DOHH2 (cell line): ENCODE data around the gene KRTAP12-1.
"Not testable (repeated sequence)": the region's sequence is repeated elsewhere in the genome, so short reads cannot be mapped to it uniquely, and the experiment has no call there.

Experiments used
- H3F3A ChIP-seq: fragments of 200-600 bp; sonication (generic), shearing (Covaris generic); 2 replicates; pipeline ENCODE4 v1.6.0; 2016; ENCODE audit warnings: antibody characterized with exemption, mild to moderate bottlenecking; ENCODE audit not compliant: control insufficient read depth, insufficient read depth
- H3K27ac ChIP-seq: fragments of 200-600 bp; sonication (generic); 2 replicates; pipeline ENCODE4 v1.5.1; 2014; ENCODE audit warnings: low read depth, mild to moderate bottlenecking, low read length, moderate library complexity
- H3K27me3 ChIP-seq: fragments of 200-600 bp; sonication (generic); 2 replicates; pipeline ENCODE4 v1.6.1; 2014; ENCODE audit warnings: mild to moderate bottlenecking, low read length, mixed read lengths; ENCODE audit not compliant: control insufficient read depth
- H3K36me3 ChIP-seq: fragments of 200-600 bp; sonication (generic); 2 replicates; pipeline ENCODE4 v1.6.1; 2014; ENCODE audit warnings: mild to moderate bottlenecking, low read length, moderate library complexity, mixed read lengths; ENCODE audit not compliant: control insufficient read depth
- H3K4me1 ChIP-seq: fragments of 200-600 bp; sonication (generic); 2 replicates; pipeline ENCODE4 v1.6.1; 2014; ENCODE audit warnings: mild to moderate bottlenecking, low read length, mixed read lengths; ENCODE audit not compliant: control insufficient read depth
- H3K4me2 ChIP-seq: fragments of 200-600 bp; sonication (generic); 2 replicates; pipeline ENCODE4 v1.6.0; 2014; ENCODE audit warnings: mild to moderate bottlenecking, low read length, moderate library complexity
- H3K4me3 ChIP-seq: fragments of 200-600 bp; sonication (generic); 2 replicates; pipeline ENCODE4 v1.5.1; 2014; ENCODE audit warnings: mild to moderate bottlenecking, low read length, mixed read lengths
- H3K79me2 ChIP-seq: fragments of 200-600 bp; sonication (generic); 2 replicates; pipeline ENCODE4 v1.6.1; 2014; ENCODE audit warnings: mild to moderate bottlenecking, low read length, mixed read lengths; ENCODE audit not compliant: control insufficient read depth
- H3K9me2 ChIP-seq: fragments of 200-600 bp; sonication (generic); replicated peaks from 2 replicates; pipeline ENCODE4 v1.6.1; 2014; ENCODE audit warnings: mild to moderate bottlenecking, low read length, mixed read lengths; ENCODE audit not compliant: control insufficient read depth
- H3K9me3 ChIP-seq: fragments of 200-600 bp; sonication (generic); 2 replicates; pipeline ENCODE4 v1.6.1; 2014; ENCODE audit warnings: antibody characterized with exemption, low read length, mixed read lengths; ENCODE audit not compliant: control insufficient read depth, insufficient read depth
- H4K20me1 ChIP-seq: fragments of 200-600 bp; sonication (generic); 2 replicates; pipeline ENCODE4 v1.6.0; 2014; ENCODE audit warnings: low read depth, mild to moderate bottlenecking, antibody characterized with exemption, low read length, moderate library complexity; ENCODE audit not compliant: control insufficient read depth, insufficient read depth
- CTCF ChIP-seq: fragments of 200-600 bp; sonication (generic); IDR thresholded peaks from one replicate; pipeline ENCODE4 v1.5.1; 2014; ENCODE audit warnings: antibody characterized with exemption, mild to moderate bottlenecking, low read depth, low read length; ENCODE audit not compliant: poor library complexity, severe bottlenecking
- EZH2phosphoT487 ChIP-seq: fragments of 200-600 bp; sonication (generic); IDR thresholded peaks from 2 replicates; pipeline ENCODE4 v1.6.1; 2017; ENCODE audit warnings: borderline replicate concordance, mild to moderate bottlenecking, antibody characterized with exemption, low read length, moderate library complexity, mixed read lengths

KRTAP12-1 gene

DNA sequence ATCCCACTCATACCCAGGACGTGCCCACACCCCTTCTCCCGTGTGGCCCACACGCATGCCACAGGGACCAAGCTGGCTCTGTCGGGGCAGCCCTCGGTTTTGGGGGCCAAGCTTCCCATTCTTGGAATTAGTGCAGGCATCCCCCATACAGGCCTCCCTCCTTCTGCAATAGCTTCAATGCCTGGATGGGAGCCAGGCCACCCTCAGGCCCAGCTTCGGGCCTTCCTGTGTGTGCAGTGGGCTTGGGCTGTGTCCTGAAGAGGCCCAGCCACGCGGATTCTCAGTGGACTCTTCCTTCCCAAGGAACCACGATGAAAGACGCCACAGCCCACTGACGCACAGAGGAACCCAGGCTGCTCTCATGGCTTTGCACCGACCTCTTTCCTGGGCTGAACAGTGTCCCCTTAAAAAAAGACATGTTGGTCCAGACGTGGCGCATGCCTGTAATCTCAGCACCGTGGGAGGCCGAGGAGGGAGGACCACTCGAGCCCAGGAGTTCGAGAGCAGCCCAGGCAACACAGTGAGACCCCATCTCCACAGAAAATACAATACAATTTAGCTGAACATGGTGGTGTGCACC, 32.4 kb downstream of the KRTAP12-1 start:
- no peaks in the 10 kb centered on the region for H3K79me2 ChIP-seq
- H4K20me1 ChIP-seq = no peaks in the 10 kb centered on the region
- H3K27ac ChIP-seq = no peak overlapping the region
- no peak overlapping the region for H3K4me3 ChIP-seq
- H3K4me2 ChIP-seq = no peak overlapping the region
- no peaks in the 10 kb centered on the region for H3K9me2 ChIP-seq
- H3K27me3 ChIP-seq = no peaks in the 10 kb centered on the region
- H3K4me1 ChIP-seq = no peaks in the 10 kb centered on the region
- no peaks in the 10 kb centered on the region for H3K36me3 ChIP-seq
- peaks cover 5% of the 10 kb centered on the region; the same call in 1 of the 2 replicates for H3K9me3 ChIP-seq
- no peaks in the 10 kb centered on the region for H3F3A ChIP-seq
- no peak for TF ChIP-seq CTCF
- no peak for TF ChIP-seq EZH2phosphoT487

GRCh38 chr21:44648557-44649311, 33.2 kb downstream of the KRTAP12-1 start:
- Histone ChIP-seq H3K79me2 (no peaks in the 10 kb centered on the region), H3F3A (no peaks in the 10 kb centered on the region), H3K9me3 (peaks cover 12% of the 10 kb centered on the region; the same call in 1 of the 2 replicates), H3K4me1 (no peaks in the 10 kb centered on the region), H3K27ac (no peak overlapping the region), H3K27me3 (no peaks in the 10 kb centered on the region), H3K36me3 (no peaks in the 10 kb centered on the region), H3K4me2 (no peak overlapping the region), H4K20me1 (no peaks in the 10 kb centered on the region), H3K4me3 (no peak overlapping the region), H3K9me2 (no peaks in the 10 kb centered on the region)
- TF ChIP-seq EZH2phosphoT487 = no peak
- no peak for TF ChIP-seq CTCF

DNA sequence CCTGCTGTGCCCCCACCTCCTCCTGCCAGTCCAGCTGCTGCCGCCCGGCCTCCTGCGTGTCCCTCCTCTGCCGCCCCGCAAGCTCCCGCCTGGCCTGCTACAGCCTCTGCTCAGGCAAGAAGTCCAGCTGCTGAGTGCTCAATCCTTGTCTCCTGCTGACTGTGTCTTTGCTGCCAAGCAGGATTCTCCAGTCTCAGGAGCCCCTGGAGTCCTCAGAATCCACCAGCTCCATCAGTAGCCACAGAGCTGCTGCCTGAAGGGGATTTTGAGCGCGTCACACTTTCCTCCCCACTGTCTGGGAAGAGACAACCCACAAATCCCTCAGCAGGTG, 34.8 kb downstream of the KRTAP12-1 start:
- no peak overlapping the region for H3K4me3 ChIP-seq
- H3K27me3 ChIP-seq = no peaks in the 10 kb centered on the region
- H4K20me1 ChIP-seq = no peaks in the 10 kb centered on the region
- TF ChIP-seq EZH2phosphoT487 (no peak), CTCF (no peak)
- no peak overlapping the region for H3K27ac ChIP-seq
- H3K9me3 ChIP-seq = peaks cover 12% of the 10 kb centered on the region; the same call in 1 of the 2 replicates
- no peak overlapping the region for H3K4me2 ChIP-seq
- H3K4me1 ChIP-seq = no peaks in the 10 kb centered on the region
- H3F3A ChIP-seq = no peaks in the 10 kb centered on the region
- no peaks in the 10 kb centered on the region for H3K9me2 ChIP-seq
- H3K79me2 ChIP-seq = no peaks in the 10 kb centered on the region
- no peaks in the 10 kb centered on the region for H3K36me3 ChIP-seq

DNA sequence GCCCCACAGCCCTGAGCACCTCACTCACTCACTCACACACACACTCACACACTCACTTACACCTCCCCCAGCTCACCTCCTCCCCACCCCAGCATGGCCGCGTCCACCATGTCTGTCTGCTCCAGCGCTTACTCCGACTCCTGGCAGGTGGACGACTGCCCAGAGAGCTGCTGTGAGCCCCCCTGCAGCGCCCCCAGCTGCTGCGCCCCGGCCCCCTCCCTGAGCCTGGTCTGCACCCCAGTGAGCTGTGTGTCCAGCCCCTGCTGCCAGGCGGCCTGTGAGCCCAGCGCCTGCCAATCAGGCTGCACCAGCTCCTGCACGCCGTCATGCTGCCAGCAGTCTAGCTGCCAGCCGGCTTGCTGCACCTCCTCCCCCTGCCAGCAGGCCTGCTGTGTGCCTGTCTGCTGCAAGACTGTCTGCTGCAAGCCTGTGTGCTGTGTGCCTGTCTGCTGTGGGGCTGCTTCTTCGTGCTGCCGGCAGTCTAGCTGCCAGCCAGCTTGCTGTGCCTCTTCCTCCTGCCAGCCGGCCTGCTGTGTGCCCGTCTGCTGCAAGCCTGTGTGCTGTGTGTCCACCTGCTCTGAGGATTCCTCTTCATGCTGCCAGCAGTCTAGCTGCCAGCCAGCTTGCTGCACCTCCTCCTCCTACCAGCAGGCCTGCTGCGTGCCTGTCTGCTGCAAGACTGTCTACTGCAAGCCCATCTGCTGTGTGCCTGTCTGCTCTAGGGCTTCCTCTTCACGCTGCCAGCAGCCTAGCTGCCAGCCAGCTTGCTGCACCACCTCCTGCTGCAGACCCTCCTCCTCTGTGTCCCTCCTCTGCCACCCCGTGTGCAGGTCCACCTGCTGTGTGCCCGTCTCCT, 35.4 kb downstream of the KRTAP12-1 start, which contains the start of gene KRTAP10-11:
Gene KRTAP10-11, plus strand, starts transcription at position 49 of the 856 bp plus-strand sequence. Its CDS starts 45 bp downstream, at position 94.
- not testable (repeated sequence) for H3K36me3 ChIP-seq, H3K4me3 ChIP-seq, H3F3A ChIP-seq, H3K27ac ChIP-seq, H3K79me2 ChIP-seq, H3K27me3 ChIP-seq, H3K4me2 ChIP-seq, H4K20me1 ChIP-seq, H3K4me1 ChIP-seq, H3K9me2 ChIP-seq
- H3K9me3 ChIP-seq = peaks cover 12% of the 10 kb centered on the region; the same call in 1 of the 2 replicates
